Astrocyte (in vitro differentiated cells and primary cell): ENCODE measurements around the gene METTL8. TPM values are rescaled to one million over a fixed set of nuclear protein-coding genes. Genes with fewer than 3 reads are reported as not detected.
A peak's percentile ranks its signal among the peaks of the same experiment; 100 is the strongest.

ENCODE experiments used
- DNase-seq: peaks from one replicate; pipeline ENCODE4 v3.0.0-alpha.2; 2010; ENCODE audit warnings: low read depth
- FAIRE-seq: peaks from 2 replicates; lab custom pipeline; 2011; peaks lifted over from hg19 to GRCh38; lab: Jason Lieb, UNC
- H2AFZ ChIP-seq: 2 replicates; pipeline ENCODE4 v1.6.0; 2012; ENCODE audit warnings: low read depth, low read length, inconsistent platforms
- H3K27ac ChIP-seq: 2 replicates; pipeline ENCODE4 v1.5.1; 2011; ENCODE audit warnings: low read depth, low read length, inconsistent platforms
- H3K27me3 ChIP-seq: 2 replicates; pipeline ENCODE4 v1.6.0; 2011; ENCODE audit warnings: low read length, inconsistent platforms; ENCODE audit not compliant: insufficient read depth
- H3K36me3 ChIP-seq: 2 replicates; pipeline ENCODE4 v1.5.1; 2011; ENCODE audit warnings: low read length, inconsistent platforms; ENCODE audit not compliant: insufficient read depth
- H3K4me1 ChIP-seq: 2 replicates; pipeline ENCODE4 v1.5.1; 2011; ENCODE audit warnings: low read length, inconsistent platforms; ENCODE audit not compliant: insufficient read depth
- H3K4me2 ChIP-seq: 2 replicates; pipeline ENCODE4 v1.6.0; 2012; ENCODE audit warnings: low read length, inconsistent platforms
- H3K4me3 ChIP-seq: 2 replicates; pipeline ENCODE4 v1.5.1; 2011; ENCODE audit warnings: low read depth, mild to moderate bottlenecking, low read length, inconsistent platforms; ENCODE audit not compliant: insufficient read depth
- H3K79me2 ChIP-seq: 2 replicates; pipeline ENCODE4 v1.6.0; 2012; ENCODE audit warnings: mild to moderate bottlenecking, low read length, inconsistent platforms; ENCODE audit not compliant: insufficient read depth
- H3K9ac ChIP-seq: 2 replicates; pipeline ENCODE4 v1.6.0; 2012; ENCODE audit warnings: mild to moderate bottlenecking, low read length, inconsistent platforms
- H3K9me3 ChIP-seq: 2 replicates; pipeline ENCODE4 v1.5.1; 2012; ENCODE audit warnings: low read depth, mild to moderate bottlenecking, low read length, inconsistent platforms; ENCODE audit not compliant: insufficient read depth
- H4K20me1 ChIP-seq: 2 replicates; pipeline ENCODE4 v1.6.0; 2012; ENCODE audit warnings: low read length, inconsistent platforms; ENCODE audit not compliant: insufficient read depth
- H3K27ac Mint-ChIP-seq: one replicate; pipeline ENCODE4 v1.8.0; 2021; ENCODE audit warnings: mild to moderate bottlenecking, mixed read lengths; ENCODE audit not compliant: unreplicated experiment
- H3K27me3 Mint-ChIP-seq: one replicate; pipeline ENCODE4 v1.8.0; 2021; ENCODE audit warnings: low read depth, mixed read lengths; ENCODE audit not compliant: unreplicated experiment
- H3K36me3 Mint-ChIP-seq: one replicate; pipeline ENCODE4 v1.8.0; 2021; ENCODE audit warnings: low read depth, mixed read lengths; ENCODE audit not compliant: unreplicated experiment
- H3K4me1 Mint-ChIP-seq: one replicate; pipeline ENCODE4 v1.8.0; 2021; ENCODE audit warnings: low read depth, mixed read lengths; ENCODE audit not compliant: unreplicated experiment
- H3K4me3 Mint-ChIP-seq: one replicate; pipeline ENCODE4 v1.8.0; 2021; ENCODE audit warnings: mild to moderate bottlenecking, moderate library complexity, mixed read lengths; ENCODE audit not compliant: unreplicated experiment
- H3K9me3 Mint-ChIP-seq: one replicate; pipeline ENCODE4 v1.8.0; 2021; ENCODE audit warnings: mild to moderate bottlenecking, mixed read lengths; ENCODE audit not compliant: unreplicated experiment
- EZH2 ChIP-seq: IDR thresholded peaks from 2 replicates; pipeline ENCODE4 v1.6.1; 2012; ENCODE audit warnings: mild to moderate bottlenecking, low read length, inconsistent platforms; ENCODE audit not compliant: insufficient read depth
- total RNA-seq: library from RNA; stranded (reverse); gene quantifications from 2 replicates; pipeline ENCODE4 v1.2.1, GENCODE V29; 2021
- TF ChIP-seq, protein P1 (sequence below): IDR thresholded peaks from 2 replicates; pipeline ENCODE4 v1.5.1; 2011; ENCODE audit warnings: low read depth, mild to moderate bottlenecking, inconsistent platforms, low read length, moderate library complexity; ENCODE audit not compliant: insufficient read depth

The METTL8 gene
- total RNA-seq, 1 donor from 2014 or later: 40.4 TPM

GRCh38 chr2:171289316-171289715 lies 144.5 kb downstream of the METTL8 start:
- no peak overlapping the region for H3K4me2 ChIP-seq
- no peaks in the 10 kb centered on the region for H3K9me3 Mint-ChIP-seq
- no peak overlapping the region for H2AFZ ChIP-seq
- no peaks in the 10 kb centered on the region for H3K9me3 ChIP-seq
- H3K4me1 ChIP-seq: no peaks in the 10 kb centered on the region
- no peak overlapping the region for H3K27ac ChIP-seq
- DNase-seq (no peak), FAIRE-seq (no peak)
- H3K36me3 ChIP-seq: no peaks in the 10 kb centered on the region
- H3K4me3 ChIP-seq: no peak overlapping the region
- no peaks in the 10 kb centered on the region for H4K20me1 ChIP-seq
- no peaks in the 10 kb centered on the region for H3K79me2 ChIP-seq
- no peaks in the 10 kb centered on the region for H3K27me3 ChIP-seq
- TF ChIP-seq, protein P1, sequence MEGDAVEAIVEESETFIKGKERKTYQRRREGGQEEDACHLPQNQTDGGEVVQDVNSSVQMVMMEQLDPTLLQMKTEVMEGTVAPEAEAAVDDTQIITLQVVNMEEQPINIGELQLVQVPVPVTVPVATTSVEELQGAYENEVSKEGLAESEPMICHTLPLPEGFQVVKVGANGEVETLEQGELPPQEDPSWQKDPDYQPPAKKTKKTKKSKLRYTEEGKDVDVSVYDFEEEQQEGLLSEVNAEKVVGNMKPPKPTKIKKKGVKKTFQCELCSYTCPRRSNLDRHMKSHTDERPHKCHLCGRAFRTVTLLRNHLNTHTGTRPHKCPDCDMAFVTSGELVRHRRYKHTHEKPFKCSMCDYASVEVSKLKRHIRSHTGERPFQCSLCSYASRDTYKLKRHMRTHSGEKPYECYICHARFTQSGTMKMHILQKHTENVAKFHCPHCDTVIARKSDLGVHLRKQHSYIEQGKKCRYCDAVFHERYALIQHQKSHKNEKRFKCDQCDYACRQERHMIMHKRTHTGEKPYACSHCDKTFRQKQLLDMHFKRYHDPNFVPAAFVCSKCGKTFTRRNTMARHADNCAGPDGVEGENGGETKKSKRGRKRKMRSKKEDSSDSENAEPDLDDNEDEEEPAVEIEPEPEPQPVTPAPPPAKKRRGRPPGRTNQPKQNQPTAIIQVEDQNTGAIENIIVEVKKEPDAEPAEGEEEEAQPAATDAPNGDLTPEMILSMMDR: no peak
- TF ChIP-seq EZH2: no peak
- H3K4me3 Mint-ChIP-seq: no peak overlapping the region
- H3K9ac ChIP-seq: no peak overlapping the region
- H3K36me3 Mint-ChIP-seq: peaks cover 3% of the 10 kb centered on the region
- peaks cover 12% of the 10 kb centered on the region for H3K4me1 Mint-ChIP-seq
- no peak overlapping the region for H3K27ac Mint-ChIP-seq
- H3K27me3 Mint-ChIP-seq: no peaks in the 10 kb centered on the region

- Histone ChIP-seq H3K9me3 (no peaks in the 10 kb centered on the region), H3K36me3 (no peaks in the 10 kb centered on the region), H3K4me1 (no peaks in the 10 kb centered on the region), H3K9ac (no peak overlapping the region), H3K79me2 (no peaks in the 10 kb centered on the region), H3K4me2 (no peak overlapping the region), H3K27ac (no peak overlapping the region), H3K4me3 (no peak overlapping the region), H2AFZ (no peak overlapping the region), H4K20me1 (no peaks in the 10 kb centered on the region), H3K27me3 (no peaks in the 10 kb centered on the region)
- Mint-ChIP-seq H3K36me3 (peaks cover 3% of the 10 kb centered on the region), H3K27me3 (no peaks in the 10 kb centered on the region), H3K4me1 (peaks cover 12% of the 10 kb centered on the region), H3K4me3 (no peak overlapping the region), H3K27ac (peak overlapping the region; percentile 16), H3K9me3 (no peaks in the 10 kb centered on the region)
- no peak for FAIRE-seq
- TF ChIP-seq, protein P1: no peak
- TF ChIP-seq EZH2: no peak
- DNase-seq: no peak
Observed at GRCh38 chr2:171287611-171288010, 146.2 kb downstream of the METTL8 start.

DNA sequence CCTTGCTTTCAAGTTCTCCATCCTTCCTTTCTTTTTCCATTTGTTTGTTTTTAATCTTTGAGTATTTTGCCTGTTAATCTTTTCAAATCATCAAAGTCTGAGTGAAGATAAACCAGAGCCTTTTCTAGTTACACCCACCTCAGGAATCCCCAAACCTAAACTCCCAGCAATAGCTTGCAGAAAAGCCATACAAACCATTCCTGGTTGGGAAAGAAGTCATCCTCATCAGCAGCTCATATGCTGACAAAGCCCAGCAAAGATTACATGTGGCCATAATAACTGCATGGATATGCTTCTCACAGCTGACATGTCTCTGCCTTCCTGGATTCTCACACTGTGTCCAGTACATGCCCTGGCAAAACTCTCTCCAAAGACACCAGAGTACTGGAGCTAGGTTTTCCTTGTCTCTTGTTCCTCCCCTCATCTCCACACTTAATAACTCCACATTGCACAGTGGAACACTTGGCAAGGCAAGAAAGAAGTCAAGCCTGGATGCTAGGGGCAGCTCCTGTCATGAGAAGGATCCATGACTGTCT lies 146.7 kb downstream of the METTL8 start:
- Mint-ChIP-seq H3K27me3 (no peaks in the 10 kb centered on the region), H3K9me3 (no peaks in the 10 kb centered on the region), H3K4me3 (no peak overlapping the region), H3K27ac (peak overlapping the region; percentile 30), H3K4me1 (peaks cover 12% of the 10 kb centered on the region), H3K36me3 (peaks cover 3% of the 10 kb centered on the region)
- no peaks in the 10 kb centered on the region for H4K20me1 ChIP-seq
- no peaks in the 10 kb centered on the region for H3K9me3 ChIP-seq
- H2AFZ ChIP-seq: no peak overlapping the region
- H3K27ac ChIP-seq: no peak overlapping the region
- H3K36me3 ChIP-seq: no peaks in the 10 kb centered on the region
- DNase-seq (no peak), FAIRE-seq (peak; percentile 56)
- no peaks in the 10 kb centered on the region for H3K4me1 ChIP-seq
- no peak overlapping the region for H3K4me3 ChIP-seq
- TF ChIP-seq EZH2: no peak
- TF ChIP-seq, protein P1: no peak
- no peaks in the 10 kb centered on the region for H3K79me2 ChIP-seq
- no peak overlapping the region for H3K9ac ChIP-seq
- no peaks in the 10 kb centered on the region for H3K27me3 ChIP-seq
- H3K4me2 ChIP-seq: no peak overlapping the region
